IPS-15b (cell line): ENCODE measurements around the gene MAP3K2.
A peak's percentile ranks its signal among the peaks of the same experiment; 100 is the strongest.

Experiments
- H3K27me3 ChIP-seq: one replicate; pipeline ENCODE4 v1.6.1; 2013; ENCODE audit warnings: low read length; ENCODE audit not compliant: control insufficient read depth, insufficient read depth
- H3K36me3 ChIP-seq: one replicate; pipeline ENCODE4 v1.6.1; 2013; ENCODE audit warnings: low read length; ENCODE audit not compliant: control insufficient read depth, insufficient read depth
- H3K4me1 ChIP-seq: one replicate; pipeline ENCODE4 v1.6.1; 2013; ENCODE audit warnings: mild to moderate bottlenecking, low read length; ENCODE audit not compliant: control insufficient read depth, insufficient read depth
- H3K4me3 ChIP-seq: one replicate; pipeline ENCODE4 v1.5.1; 2013; ENCODE audit warnings: low read depth, low read length
- H3K9ac ChIP-seq: one replicate; pipeline ENCODE4 v1.6.1; 2013; ENCODE audit warnings: low read depth, mild to moderate bottlenecking, low read length
- H3K9me3 ChIP-seq: one replicate; pipeline ENCODE4 v1.6.1; 2013; ENCODE audit warnings: mild to moderate bottlenecking, low read length; ENCODE audit not compliant: control insufficient read depth, insufficient read depth

MAP3K2 gene

GRCh38 chr2:127425540-127426490 is 38.0 kb upstream of the MAP3K2 start:
- H3K36me3 ChIP-seq: no peaks in the 10 kb centered on the region
- peaks cover 20% of the 10 kb centered on the region for H3K27me3 ChIP-seq
- H3K9ac ChIP-seq: no peak overlapping the region
- no peak overlapping the region for H3K4me3 ChIP-seq
- H3K9me3 ChIP-seq: no peaks in the 10 kb centered on the region
- no peaks in the 10 kb centered on the region for H3K4me1 ChIP-seq

DNA sequence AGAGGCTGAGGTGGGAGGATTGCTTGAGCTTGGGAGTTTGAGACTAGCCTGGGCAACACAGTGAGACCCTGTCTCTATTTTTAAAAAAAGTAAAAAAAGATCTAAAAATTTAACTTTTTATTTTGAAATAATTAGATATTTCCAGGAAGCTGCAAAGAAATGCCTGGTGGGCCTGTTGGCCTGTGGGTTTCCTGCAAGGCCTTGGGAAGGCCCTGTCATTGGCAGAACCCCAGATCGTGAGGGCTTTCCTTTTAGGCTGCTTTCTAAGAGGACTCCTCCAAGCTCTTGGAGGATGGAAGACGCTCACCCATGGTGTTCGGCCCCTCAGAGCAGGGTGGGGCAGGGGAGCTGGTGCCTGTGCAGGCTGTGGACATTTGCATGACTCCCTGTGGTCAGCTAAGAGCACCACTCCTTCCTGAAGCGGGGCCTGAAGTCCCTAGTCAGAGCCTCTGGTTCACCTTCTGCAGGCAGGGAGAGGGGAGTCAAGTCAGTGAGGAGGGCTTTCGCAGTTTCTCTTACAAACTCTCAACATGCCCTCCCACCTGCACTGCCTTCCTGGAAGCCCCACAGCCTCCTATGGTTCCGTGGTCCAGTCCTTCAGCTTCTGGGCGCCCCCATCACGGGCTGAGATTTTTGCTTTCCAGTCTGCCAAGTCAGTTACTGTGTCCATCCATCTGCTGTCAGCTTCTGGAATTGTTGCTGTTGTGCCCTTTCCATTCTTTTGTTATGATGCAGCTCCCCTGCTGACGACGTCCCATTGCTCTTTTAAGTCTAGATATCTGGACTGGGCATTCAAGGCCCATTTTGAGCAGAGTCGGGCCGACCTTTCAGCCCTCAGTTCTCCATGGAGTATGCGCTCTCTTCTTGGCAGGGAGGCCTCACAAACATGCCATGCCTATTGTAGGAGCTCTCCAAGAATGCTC is 37.1 kb upstream of the MAP3K2 start:
- no peak overlapping the region for H3K4me3 ChIP-seq
- no peaks in the 10 kb centered on the region for H3K36me3 ChIP-seq
- H3K4me1 ChIP-seq: no peaks in the 10 kb centered on the region
- no peaks in the 10 kb centered on the region for H3K9me3 ChIP-seq
- peaks cover 20% of the 10 kb centered on the region for H3K27me3 ChIP-seq
- H3K9ac ChIP-seq: no peak overlapping the region

GRCh38 chr2:127423880-127424279 is 36.1 kb upstream of the MAP3K2 start:
- Histone ChIP-seq H3K36me3 (no peaks in the 10 kb centered on the region), H3K9ac (no peak overlapping the region), H3K4me3 (peak overlapping the region; percentile 72), H3K27me3 (peaks cover 25% of the 10 kb centered on the region), H3K4me1 (no peaks in the 10 kb centered on the region), H3K9me3 (no peaks in the 10 kb centered on the region)

DNA sequence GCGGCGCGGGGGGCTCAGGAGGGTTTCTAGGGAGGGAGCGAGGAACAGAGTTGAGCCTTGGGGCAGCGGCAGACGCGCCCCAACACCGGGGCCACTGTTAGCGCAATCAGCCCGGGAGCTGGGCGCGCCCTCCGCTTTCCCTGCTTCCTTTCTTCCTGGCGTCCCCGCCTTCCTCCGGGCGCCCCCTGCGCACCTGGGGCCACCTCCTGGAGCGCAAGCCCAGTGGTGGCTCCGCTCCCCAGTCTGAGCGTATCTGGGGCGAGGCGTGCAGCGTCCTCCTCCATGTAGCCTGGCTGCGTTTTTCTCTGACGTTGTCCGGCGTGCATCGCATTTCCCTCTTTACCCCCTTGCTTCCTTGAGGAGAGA is 35.7 kb upstream of the MAP3K2 start:
- Histone ChIP-seq H3K4me3 (peak overlapping the region; percentile 72), H3K27me3 (peaks cover 26% of the 10 kb centered on the region), H3K4me1 (no peaks in the 10 kb centered on the region), H3K9me3 (no peaks in the 10 kb centered on the region), H3K36me3 (no peaks in the 10 kb centered on the region), H3K9ac (no peak overlapping the region)

GRCh38 chr2:127422559-127423477 is 35.0 kb upstream of the MAP3K2 start:
- Histone ChIP-seq H3K36me3 (no peaks in the 10 kb centered on the region), H3K27me3 (peaks cover 30% of the 10 kb centered on the region), H3K9me3 (no peaks in the 10 kb centered on the region), H3K9ac (no peak overlapping the region), H3K4me1 (no peaks in the 10 kb centered on the region), H3K4me3 (peak overlapping the region; percentile 72)

DNA sequence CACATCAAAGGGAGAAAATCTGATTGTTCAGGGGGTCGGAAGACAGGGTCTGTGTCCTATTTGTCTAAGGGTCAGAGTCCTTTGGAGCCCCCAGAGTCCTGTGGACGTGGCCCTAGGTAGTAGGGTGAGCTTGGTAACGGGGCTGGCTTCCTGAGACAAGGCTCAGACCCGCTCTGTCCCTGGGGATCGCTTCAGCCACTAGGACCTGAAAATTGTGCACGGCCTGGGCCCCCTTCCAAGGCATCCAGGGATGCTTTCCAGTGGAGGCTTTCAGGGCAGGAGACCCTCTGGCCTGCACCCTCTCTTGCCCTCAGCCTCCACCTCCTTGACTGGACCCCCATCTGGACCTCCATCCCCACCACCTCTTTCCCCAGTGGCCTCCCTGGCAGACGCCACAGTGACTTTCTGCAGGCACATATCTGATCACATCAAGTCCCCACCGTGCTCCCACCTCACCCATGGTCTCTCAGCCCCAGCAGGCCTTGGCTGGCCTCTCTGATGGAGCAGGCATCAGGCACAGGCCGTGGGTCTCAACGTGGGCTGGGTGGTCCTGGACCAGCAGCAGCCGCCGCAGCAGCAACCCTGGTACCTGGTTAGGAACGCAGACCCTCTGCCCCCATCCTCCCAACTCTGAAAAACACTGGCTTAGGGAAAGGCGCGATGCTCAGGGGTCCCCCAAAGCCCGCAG is 34.2 kb upstream of the MAP3K2 start:
- Histone ChIP-seq H3K36me3 (no peaks in the 10 kb centered on the region), H3K27me3 (peaks cover 37% of the 10 kb centered on the region), H3K9ac (no peak overlapping the region), H3K9me3 (no peaks in the 10 kb centered on the region), H3K4me3 (peak overlapping the region; percentile 24), H3K4me1 (no peaks in the 10 kb centered on the region)

GRCh38 chr2:127421116-127421800 is 33.5 kb upstream of the MAP3K2 start:
- H3K36me3 ChIP-seq: no peaks in the 10 kb centered on the region
- no peaks in the 10 kb centered on the region for H3K4me1 ChIP-seq
- no peaks in the 10 kb centered on the region for H3K9me3 ChIP-seq
- H3K9ac ChIP-seq: no peak overlapping the region
- H3K4me3 ChIP-seq: no peak overlapping the region
- H3K27me3 ChIP-seq: peaks cover 45% of the 10 kb centered on the region

DNA sequence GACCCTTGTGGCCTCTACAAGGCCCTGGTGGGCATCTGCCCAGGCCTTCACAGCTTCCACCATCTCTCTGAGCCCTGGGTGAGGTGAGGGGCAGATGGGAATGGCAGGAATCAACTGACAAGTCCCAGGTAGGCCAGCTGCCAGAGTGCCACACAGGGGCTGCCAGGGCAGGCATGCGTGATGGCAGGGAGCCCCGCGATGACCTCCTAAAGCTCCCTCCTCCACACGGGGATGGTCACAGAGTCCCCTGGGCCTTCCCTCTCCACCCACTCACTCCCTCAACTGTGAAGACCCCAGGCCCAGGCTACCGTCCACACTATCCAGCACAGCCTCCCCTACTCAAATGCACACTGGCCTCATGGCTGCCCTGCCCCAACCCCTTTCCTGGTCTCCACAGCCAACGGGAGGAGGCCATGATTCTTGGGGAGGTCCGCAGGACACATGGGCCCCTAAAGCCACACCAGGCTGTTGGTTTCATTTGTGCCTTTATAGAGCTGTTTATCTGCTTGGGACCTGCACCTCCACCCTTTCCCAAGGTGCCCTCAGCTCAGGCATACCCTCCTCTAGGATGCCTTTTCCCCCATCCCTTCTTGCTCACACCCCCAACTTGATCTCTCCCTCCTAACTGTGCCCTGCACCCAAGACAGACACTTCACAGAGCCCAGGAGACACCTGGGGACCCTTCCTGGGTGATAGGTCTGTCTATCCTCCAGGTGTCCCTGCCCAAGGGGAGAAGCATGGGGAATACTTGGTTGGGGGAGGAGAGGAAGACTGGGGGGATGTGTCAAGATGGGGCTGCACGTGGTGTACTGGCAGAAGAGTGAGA is 32.5 kb upstream of the MAP3K2 start:
- Histone ChIP-seq H3K27me3 (peaks cover 52% of the 10 kb centered on the region), H3K4me3 (no peak overlapping the region), H3K4me1 (no peaks in the 10 kb centered on the region), H3K9ac (no peak overlapping the region), H3K9me3 (no peaks in the 10 kb centered on the region), H3K36me3 (no peaks in the 10 kb centered on the region)

DNA sequence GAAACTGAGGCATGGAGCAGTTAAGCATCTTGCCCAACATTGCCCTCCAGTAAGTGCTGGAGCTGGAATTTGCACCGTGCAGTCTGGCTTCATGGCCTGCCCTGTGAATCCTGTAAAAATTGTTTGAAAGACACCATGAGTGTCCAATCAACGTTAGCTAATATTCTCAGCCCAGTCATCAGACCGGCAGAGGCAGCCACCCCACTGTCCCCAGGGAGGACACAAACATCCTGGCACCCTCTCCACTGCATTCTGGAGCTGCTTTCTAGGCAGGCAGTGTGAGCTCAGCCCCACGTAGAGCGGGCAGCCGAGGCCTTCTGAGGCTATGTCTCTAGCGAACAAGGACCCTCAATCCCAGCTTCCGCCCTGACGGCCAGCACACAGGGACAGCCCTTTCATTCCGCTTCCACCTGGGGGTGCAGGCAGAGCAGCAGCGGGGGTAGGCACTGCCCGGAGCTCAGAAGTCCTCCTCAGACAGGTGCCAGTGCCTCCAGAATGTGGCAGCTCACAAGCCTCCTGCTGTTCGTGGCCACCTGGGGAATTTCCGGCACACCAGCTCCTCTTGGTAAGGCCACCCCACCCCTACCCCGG is 31.8 kb upstream of the MAP3K2 start:
- Histone ChIP-seq H3K4me3 (no peak overlapping the region), H3K27me3 (peaks cover 59% of the 10 kb centered on the region), H3K9ac (no peak overlapping the region), H3K36me3 (no peaks in the 10 kb centered on the region), H3K4me1 (no peaks in the 10 kb centered on the region), H3K9me3 (no peaks in the 10 kb centered on the region)

DNA sequence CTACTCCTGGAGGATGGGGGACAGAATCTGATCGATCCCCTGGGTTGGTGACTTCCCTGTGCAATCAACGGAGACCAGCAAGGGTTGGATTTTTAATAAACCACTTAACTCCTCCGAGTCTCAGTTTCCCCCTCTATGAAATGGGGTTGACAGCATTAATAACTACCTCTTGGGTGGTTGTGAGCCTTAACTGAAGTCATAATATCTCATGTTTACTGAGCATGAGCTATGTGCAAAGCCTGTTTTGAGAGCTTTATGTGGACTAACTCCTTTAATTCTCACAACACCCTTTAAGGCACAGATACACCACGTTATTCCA is 31.3 kb upstream of the MAP3K2 start:
- H3K27me3 ChIP-seq: peaks cover 60% of the 10 kb centered on the region
- H3K4me3 ChIP-seq: no peak overlapping the region
- no peak overlapping the region for H3K9ac ChIP-seq
- no peaks in the 10 kb centered on the region for H3K9me3 ChIP-seq
- no peaks in the 10 kb centered on the region for H3K4me1 ChIP-seq
- H3K36me3 ChIP-seq: no peaks in the 10 kb centered on the region
